ENCODE measurements around the gene OR1F1.
"Not testable (repeated sequence)": the region's sequence is repeated elsewhere in the genome, so short reads cannot be mapped to it uniquely, and the experiment has no call there.

The OR1F1 gene

GRCh38 chr16:3187798-3188674 lies at the start of gene OR1F1:
OR1F1 (plus strand) TSS chr16:3188204.
- peak in 1 of 2 donors; percentile 29 for DNase-seq (ENCODE audit: low read depth in 1 of 2, low spot score in 1 of 2)

- no peak for DNase-seq (ENCODE audit: low read depth in 1 of 2, low spot score in 1 of 2)
Measured at GRCh38 chr16:3138342-3138741, 49.7 kb upstream of the OR1F1 start.

- DNase-seq (ENCODE audit: low read depth in 1 of 2, low spot score in 1 of 2) = no peak
Measured at GRCh38 chr16:3138823-3139426, 49.1 kb upstream of the OR1F1 start.

- DNase-seq (ENCODE audit: low read depth in 1 of 2, low spot score in 1 of 2) = not testable (repeated sequence)
Measured at GRCh38 chr16:3139561-3139960, 48.4 kb upstream of the OR1F1 start.

- no peak for DNase-seq (ENCODE audit: low read depth in 1 of 2, low spot score in 1 of 2)
Measured at GRCh38 chr16:3140603-3141427, 47.2 kb upstream of the OR1F1 start.

- no peak for DNase-seq (ENCODE audit: low read depth in 1 of 2, low spot score in 1 of 2)
Measured at GRCh38 chr16:3141781-3142311, 46.2 kb upstream of the OR1F1 start.

GRCh38 chr16:3142327-3142726 lies 45.7 kb upstream of the OR1F1 start:
- DNase-seq (ENCODE audit: low read depth in 1 of 2, low spot score in 1 of 2) = no peak

GRCh38 chr16:3142770-3143169 lies 45.2 kb upstream of the OR1F1 start:
- DNase-seq (ENCODE audit: low read depth in 1 of 2, low spot score in 1 of 2) = no peak

- no peak for DNase-seq (ENCODE audit: low read depth in 1 of 2, low spot score in 1 of 2)
Measured at GRCh38 chr16:3143189-3143588, 44.8 kb upstream of the OR1F1 start.

- no peak for DNase-seq (ENCODE audit: low read depth in 1 of 2, low spot score in 1 of 2)
Measured at GRCh38 chr16:3143598-3144320, 44.2 kb upstream of the OR1F1 start.

GRCh38 chr16:3144321-3144983 lies 43.6 kb upstream of the OR1F1 start:
- DNase-seq (ENCODE audit: low read depth in 1 of 2, low spot score in 1 of 2) = no peak

GRCh38 chr16:3145151-3145550 lies 42.9 kb upstream of the OR1F1 start:
- DNase-seq (ENCODE audit: low read depth in 1 of 2, low spot score in 1 of 2) = no peak

- no peak for DNase-seq (ENCODE audit: low read depth in 1 of 2, low spot score in 1 of 2)
Measured at GRCh38 chr16:3145660-3146059, 42.3 kb upstream of the OR1F1 start.

- no peak for DNase-seq (ENCODE audit: low read depth in 1 of 2, low spot score in 1 of 2)
Measured at GRCh38 chr16:3147046-3147756, 40.8 kb upstream of the OR1F1 start.

GRCh38 chr16:3147757-3148104 lies 40.3 kb upstream of the OR1F1 start:
- DNase-seq (ENCODE audit: low read depth in 1 of 2, low spot score in 1 of 2) = no peak

GRCh38 chr16:3148256-3149192 lies 39.5 kb upstream of the OR1F1 start:
- no peak for DNase-seq (ENCODE audit: low read depth in 1 of 2, low spot score in 1 of 2)

GRCh38 chr16:3149193-3149530 lies 38.8 kb upstream of the OR1F1 start:
- no peak for DNase-seq (ENCODE audit: low read depth in 1 of 2, low spot score in 1 of 2)

- DNase-seq (ENCODE audit: low read depth in 1 of 2, low spot score in 1 of 2) = no peak
Measured at GRCh38 chr16:3149630-3150345, 38.2 kb upstream of the OR1F1 start.
